Calu3 (cell line): Measurements from ENCODE around the gene ZNF148. TPM values are rescaled to one million over a fixed set of nuclear protein-coding genes. Genes with fewer than 3 reads are reported as not detected.

Experiments used
- BruUV-seq: library from RNA; stranded (reverse); fragments of 400-500 nt; replicated peaks from 2 replicates; lab custom pipeline; 2021; lab: Mats Ljungman, UMichigan
- CTCF ChIA-PET: fragments of 300-600 bp; sonication (Branson Sonifier 250); formaldehyde crosslinking; loops from one replicate; lab custom pipeline; 2022; ENCODE audit warnings: antibody characterized with exemption; lab: Charles Lee
- DNase-seq: peaks from one replicate; pipeline ENCODE4 v3.0.0; 2022
- H3K27ac Mint-ChIP-seq: one replicate; pipeline ENCODE4 v1.8.0; 2022; ENCODE audit warnings: mixed read lengths; ENCODE audit not compliant: unreplicated experiment
- H3K27me3 Mint-ChIP-seq: one replicate; pipeline ENCODE4 v1.8.0; 2022; ENCODE audit warnings: mixed read lengths; ENCODE audit not compliant: unreplicated experiment
- H3K36me3 Mint-ChIP-seq: one replicate; pipeline ENCODE4 v1.8.0; 2022; ENCODE audit warnings: mild to moderate bottlenecking, moderate library complexity, mixed read lengths; ENCODE audit not compliant: insufficient read depth, unreplicated experiment
- H3K4me1 Mint-ChIP-seq: one replicate; pipeline ENCODE4 v1.8.0; 2022; ENCODE audit warnings: mild to moderate bottlenecking, low read depth, mixed read lengths; ENCODE audit not compliant: unreplicated experiment
- H3K4me3 Mint-ChIP-seq: one replicate; pipeline ENCODE4 v1.8.0; 2022; ENCODE audit warnings: mild to moderate bottlenecking, low read depth, moderate library complexity, mixed read lengths; ENCODE audit not compliant: unreplicated experiment
- H3K9me3 Mint-ChIP-seq: one replicate; pipeline ENCODE4 v1.8.0; 2022; ENCODE audit warnings: low read depth, mixed read lengths; ENCODE audit not compliant: unreplicated experiment
- intact Hi-C: fragments of 100-400 bp; cut with micrococcal nuclease; formaldehyde crosslinking; loops from one replicate; pipeline ENCODE4 v1.10.0; 2022; ENCODE audit not compliant: unreplicated experiment
- total RNA-seq: library from RNA; stranded (reverse); gene quantifications from 2 replicates; pipeline ENCODE4 v1.2.3, GENCODE V29; 2022
- TF ChIP-seq, protein P1 (sequence below): fragments of 200-600 bp; IDR thresholded peaks from one replicate; pipeline ENCODE4 v1.8.0; 2022; ENCODE audit warnings: antibody characterized with exemption; ENCODE audit not compliant: unreplicated experiment

The ZNF148 gene
- total RNA-seq, 1 experiment from 2014 or later, result 55.0 TPM

DNA sequence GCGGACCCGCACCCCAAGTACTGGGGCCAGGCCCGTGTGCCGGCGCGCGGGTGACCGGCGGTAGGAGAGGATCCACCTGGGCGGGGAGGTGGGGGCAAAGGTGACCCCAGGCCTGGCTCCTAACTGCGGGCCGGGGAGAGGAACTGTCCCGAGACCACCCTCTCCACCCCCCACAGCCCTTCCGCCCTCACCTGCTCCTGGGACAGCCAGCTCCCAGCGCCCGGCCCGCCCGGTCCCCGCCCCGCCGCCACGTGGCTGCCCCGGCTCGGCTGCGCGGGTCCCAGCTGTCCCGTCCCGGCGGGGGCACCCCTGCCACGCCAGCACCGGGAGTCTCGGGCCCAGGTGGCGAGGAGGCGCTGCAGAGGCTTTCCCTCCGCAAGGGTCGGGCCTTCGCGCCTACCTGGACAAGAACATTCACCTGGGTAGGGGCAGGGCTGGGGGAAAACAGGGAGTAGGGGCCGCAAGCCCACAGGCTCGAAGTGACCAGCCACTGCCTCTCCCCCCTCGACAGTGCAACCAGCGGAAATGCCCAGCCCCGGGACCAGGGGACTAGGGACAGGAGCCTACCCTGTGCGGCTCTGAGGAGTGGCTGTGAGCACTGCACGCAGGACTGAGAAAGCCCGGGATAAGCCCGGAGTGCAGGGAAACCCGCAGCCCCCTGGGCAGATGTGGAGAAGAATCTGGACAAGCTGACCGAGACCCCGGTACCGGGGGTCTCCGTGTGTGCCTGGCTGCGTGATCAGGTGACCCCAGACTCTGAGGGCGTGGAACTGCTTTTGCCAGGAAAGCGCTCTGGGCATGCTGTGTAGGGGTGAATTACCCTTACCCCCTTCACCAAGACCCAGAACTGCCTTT is 162.4 kb downstream of the ZNF148 start, which contains the start of gene SLC12A8:
Gene SLC12A8 (minus strand): TSS at position 240 of the 855 bp plus-strand sequence. CDS start 1,399 bp downstream, outside the sequence.
- Mint-ChIP-seq H3K27me3 (no peaks in the 10 kb centered on the region), H3K4me3 (peak within 1 kb of the TSS; percentile 74), H3K4me1 (peaks cover 38% of the 10 kb centered on the region), H3K27ac (peak within 1 kb of the TSS; percentile 43), H3K9me3 (no peaks in the 10 kb centered on the region), H3K36me3 (peaks cover 19% of the 10 kb centered on the region)
- TF ChIP-seq, protein P1, sequence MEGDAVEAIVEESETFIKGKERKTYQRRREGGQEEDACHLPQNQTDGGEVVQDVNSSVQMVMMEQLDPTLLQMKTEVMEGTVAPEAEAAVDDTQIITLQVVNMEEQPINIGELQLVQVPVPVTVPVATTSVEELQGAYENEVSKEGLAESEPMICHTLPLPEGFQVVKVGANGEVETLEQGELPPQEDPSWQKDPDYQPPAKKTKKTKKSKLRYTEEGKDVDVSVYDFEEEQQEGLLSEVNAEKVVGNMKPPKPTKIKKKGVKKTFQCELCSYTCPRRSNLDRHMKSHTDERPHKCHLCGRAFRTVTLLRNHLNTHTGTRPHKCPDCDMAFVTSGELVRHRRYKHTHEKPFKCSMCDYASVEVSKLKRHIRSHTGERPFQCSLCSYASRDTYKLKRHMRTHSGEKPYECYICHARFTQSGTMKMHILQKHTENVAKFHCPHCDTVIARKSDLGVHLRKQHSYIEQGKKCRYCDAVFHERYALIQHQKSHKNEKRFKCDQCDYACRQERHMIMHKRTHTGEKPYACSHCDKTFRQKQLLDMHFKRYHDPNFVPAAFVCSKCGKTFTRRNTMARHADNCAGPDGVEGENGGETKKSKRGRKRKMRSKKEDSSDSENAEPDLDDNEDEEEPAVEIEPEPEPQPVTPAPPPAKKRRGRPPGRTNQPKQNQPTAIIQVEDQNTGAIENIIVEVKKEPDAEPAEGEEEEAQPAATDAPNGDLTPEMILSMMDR, result no peak
- intact Hi-C loops, result no loop called here
- BruUV-seq, result no TSS peak
- peak; percentile 64 for DNase-seq
- CTCF ChIA-PET, result no interaction called here

DNA sequence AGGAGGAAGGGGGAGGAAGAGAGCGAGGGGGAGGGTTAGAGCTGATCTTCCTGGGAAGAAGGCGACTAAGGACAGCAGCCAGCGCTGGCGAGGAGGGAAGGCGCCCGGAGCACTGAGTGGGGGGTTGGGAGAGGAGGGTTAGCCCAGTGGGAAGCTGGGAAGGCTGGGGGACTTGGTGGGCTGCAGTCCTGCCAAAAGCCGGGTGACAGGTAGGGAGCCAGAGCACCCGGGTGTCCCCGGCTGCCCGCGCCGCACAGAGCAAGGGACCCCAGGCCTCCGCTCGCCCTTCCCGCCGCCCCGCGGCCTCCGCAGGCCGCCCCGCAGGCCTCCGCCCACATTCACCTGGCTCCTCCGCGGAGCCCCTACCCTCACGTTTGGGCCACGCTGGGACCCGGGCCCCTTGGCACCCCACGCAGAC is 163.0 kb downstream of the ZNF148 start:
- peaks cover 38% of the 10 kb centered on the region for H3K4me1 Mint-ChIP-seq
- peak overlapping the region; percentile 74 for H3K4me3 Mint-ChIP-seq
- intact Hi-C loops, result no loop called here
- H3K9me3 Mint-ChIP-seq, result no peaks in the 10 kb centered on the region
- H3K27ac Mint-ChIP-seq, result peak overlapping the region; percentile 43
- H3K27me3 Mint-ChIP-seq, result no peaks in the 10 kb centered on the region
- CTCF ChIA-PET, result interaction anchor here (0.8 kb wide), 1 partner anchor 10 kb away, joined by 4 read pairs; no protein-coding TSS in a partner anchor
- peaks cover 19% of the 10 kb centered on the region for H3K36me3 Mint-ChIP-seq
- BruUV-seq, result no TSS peak
- DNase-seq, result peak; percentile 31
- TF ChIP-seq, protein P1, result no peak

DNA sequence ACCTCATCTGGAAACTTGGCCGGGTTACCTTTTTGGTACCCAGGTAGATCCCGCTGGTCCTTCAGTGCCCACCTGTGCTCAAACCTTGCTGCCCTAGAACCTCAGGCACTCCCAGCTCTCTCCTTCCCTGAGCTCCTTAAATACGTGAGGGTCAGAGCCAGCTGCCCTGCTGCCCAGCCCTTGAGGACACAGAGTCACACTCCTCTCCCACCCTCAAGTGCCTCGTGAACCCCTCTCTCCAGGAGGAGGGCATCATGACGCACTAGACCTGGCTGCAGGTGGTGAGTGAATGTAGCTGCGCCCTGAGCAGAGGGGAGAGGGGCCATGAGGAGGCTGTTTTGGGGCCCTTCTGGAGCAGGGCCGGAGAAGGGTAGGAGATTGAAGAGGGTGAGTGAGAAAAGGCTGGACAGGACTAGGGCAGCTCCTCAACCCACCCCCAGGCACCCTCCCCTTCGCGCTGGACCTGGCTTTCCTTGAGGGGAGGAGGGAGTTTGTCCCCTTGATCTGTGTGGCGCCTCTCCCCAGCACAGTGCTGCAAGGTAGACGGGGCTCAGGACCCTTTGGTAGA is 163.5 kb downstream of the ZNF148 start:
- no peak for DNase-seq
- no TSS peak for BruUV-seq
- peaks cover 19% of the 10 kb centered on the region for H3K36me3 Mint-ChIP-seq
- H3K27me3 Mint-ChIP-seq, result no peaks in the 10 kb centered on the region
- intact Hi-C loops, result no loop called here
- no peaks in the 10 kb centered on the region for H3K9me3 Mint-ChIP-seq
- H3K27ac Mint-ChIP-seq, result peak overlapping the region; percentile 43
- TF ChIP-seq, protein P1, result no peak
- peak overlapping the region; percentile 74 for H3K4me3 Mint-ChIP-seq
- H3K4me1 Mint-ChIP-seq, result peaks cover 38% of the 10 kb centered on the region
- CTCF ChIA-PET, result interaction anchor here (0.8 kb wide), 1 partner anchor 10 kb away, joined by 4 read pairs; no protein-coding TSS in a partner anchor

DNA sequence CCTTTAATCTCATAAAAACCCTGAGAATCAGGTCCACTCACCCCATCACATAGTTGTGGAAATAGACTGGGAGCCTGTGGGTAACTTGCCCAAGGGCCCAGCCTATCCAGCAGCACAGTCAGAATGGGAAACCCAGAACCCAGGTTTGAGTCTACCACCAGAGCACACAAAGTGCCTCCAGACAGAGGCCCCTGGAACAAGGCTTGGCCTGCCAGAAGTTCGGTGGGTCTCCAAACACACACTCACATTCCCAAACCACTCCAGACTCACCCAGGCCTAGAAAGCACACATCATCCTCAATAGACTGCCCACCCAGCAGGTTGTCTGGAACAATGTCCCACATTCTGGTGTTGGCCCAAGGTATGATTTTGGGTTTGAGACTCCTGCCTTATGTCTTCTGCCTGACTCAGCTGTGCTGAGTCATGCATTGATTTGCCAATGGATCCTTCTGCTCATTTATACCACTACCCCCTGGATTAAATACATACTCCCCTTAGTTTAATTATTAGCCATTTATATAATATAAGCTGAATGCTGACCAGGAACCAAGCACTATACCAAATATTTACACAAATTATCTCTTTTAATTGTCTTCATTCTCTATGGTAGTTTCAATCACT is 167.1 kb downstream of the ZNF148 start:
- BruUV-seq, result no TSS peak
- no peak for DNase-seq
- CTCF ChIA-PET, result interaction anchor here (0.6 kb wide), 1 partner anchor 30 kb away, joined by 3 read pairs; no protein-coding TSS in a partner anchor
- H3K36me3 Mint-ChIP-seq, result peaks cover 18% of the 10 kb centered on the region
- TF ChIP-seq, protein P1, result no peak
- H3K4me1 Mint-ChIP-seq, result peaks cover 33% of the 10 kb centered on the region
- no peak overlapping the region for H3K27ac Mint-ChIP-seq
- H3K9me3 Mint-ChIP-seq, result no peaks in the 10 kb centered on the region
- intact Hi-C loops, result no loop called here
- no peak overlapping the region for H3K4me3 Mint-ChIP-seq
- no peaks in the 10 kb centered on the region for H3K27me3 Mint-ChIP-seq
